Heart left ventricle (tissue), 16 donors: ENCODE data around the gene AAGAB. TPM values are rescaled to one million over a fixed set of nuclear protein-coding genes. Genes with fewer than 3 reads are reported as not detected.
"Not testable (repeated sequence)": the region's sequence is repeated elsewhere in the genome, so short reads cannot be mapped to it uniquely, and the experiment has no call there.

Experiments used
- ATAC-seq, 4 donors: fragments of 200-7000 bp; cut with Tn5 transposase; one replicate each; pipeline ENCODE4 v1.9.1; 2020 to 2022; ENCODE audit warnings: moderate library complexity in 4 of 4, mild to moderate bottlenecking in 3 of 4, moderate number of reproducible peaks in 1 of 4
- DNase-seq, 5 donors: peaks; one replicate each; pipeline ENCODE4 v3.0.0-alpha.2; 2020
- H3K27ac ChIP-seq, 12 donors: fragments of 200-600 bp; sonication (generic) in 4 of 12; one replicate each; pipeline versions ENCODE4 v1.5.0 to v1.8.0; 2016 to 2022; ENCODE audit warnings: mild to moderate bottlenecking in 2 of 12
- H3K27me3 ChIP-seq, 9 donors: fragments of 200-600 bp; sonication (generic) in 2 of 9; one replicate each; pipeline versions ENCODE4 v1.5.1 to v1.8.0; 2016 to 2022; ENCODE audit warnings: mild to moderate bottlenecking in 3 of 9
- H3K36me3 ChIP-seq, 9 donors: fragments of 200-600 bp; sonication (generic) in 2 of 9; one replicate each; pipeline versions ENCODE4 v1.5.0 to v1.8.0; 2018 to 2022; ENCODE audit warnings: mild to moderate bottlenecking in 2 of 9
- H3K4me1 ChIP-seq, 12 donors: fragments of 200-600 bp; sonication (generic) in 4 of 12; one replicate each; pipeline versions ENCODE4 v1.5.0 to v1.8.0; 2016 to 2022; ENCODE audit warnings: mild to moderate bottlenecking in 3 of 12
- H3K4me3 ChIP-seq, 12 donors: fragments of 200-600 bp; sonication (generic) in 4 of 12; one replicate each; pipeline versions ENCODE4 v1.5.0 to v1.8.0; 2017 to 2022; ENCODE audit warnings: mild to moderate bottlenecking in 9 of 12, moderate library complexity in 4 of 12
- H3K9me3 ChIP-seq, 12 donors: fragments of 200-600 bp; sonication (generic) in 4 of 12; one replicate each; pipeline versions ENCODE4 v1.5.0 to v1.8.0; 2016 to 2022; ENCODE audit warnings: mild to moderate bottlenecking in 1 of 12
- POLR2A ChIP-seq, 2 donors: fragments of 450-650 bp; IDR thresholded peaks; one replicate each; pipeline ENCODE4 v1.6.1; 2017; ENCODE audit warnings: antibody characterized with exemption in 2 of 2, mild to moderate bottlenecking in 2 of 2, moderate library complexity in 2 of 2
- WGBS, 4 donors: extraction: QIAGEN DNeasy Blood & Tissue Kit in 2 of 4; methylation state at CpG; one replicate each; pipeline versions ENCODE4 v1.1.5 to v1.1.7; 2013 to 2018; 5-methylcytosine and 5-hydroxymethylcytosine counted together
- intact Hi-C, 10 donors: fragments of 100-400 bp; cut with DNase I; formaldehyde crosslinking; loops; one replicate each; pipeline versions ENCODE4 v1.11.1 to v1.14.2; 2022
- polyA plus RNA-seq, 2 donors: library from polyadenylated mRNA; stranded (reverse); fragments of 200-250 nt; gene quantifications; one replicate each; pipeline ENCODE4 v1.2.3, GENCODE V29; 2013
- total RNA-seq, 9 donors: library from RNA; depleted of rRNA in 2 of 9; stranded (reverse); fragments of >200 nt in 2 of 9; fragmentation: NEBNext Ultra II Directional in 3 of 9; extraction: Animal tissue kit (Norgen Biotek cat#: 25700) in 3 of 9; gene quantifications; one replicate each; pipeline versions ENCODE4 v1.1.0 to v1.2.4, GENCODE V29; 2016 to 2023
- TF ChIP-seq, protein P1 (sequence below), 12 donors: fragments of 200-600 bp; sonication (generic) in 4 of 12; IDR thresholded peaks; one replicate each; pipeline versions ENCODE4 v1.5.0 to v1.8.0; 2018 to 2022; ENCODE audit warnings: antibody characterized with exemption in 12 of 12, mild to moderate bottlenecking in 5 of 12
- donor health status: ischemic (EF 13 %, LVEDD 7.1; RV severe dilation, severe dysfunction).
- donor health status: healthy with polysubstance abuse.
- donor health status: DM: no; HTN: yes; CAD: no.
- donor health status: DM: no; HTN: no; CAD: no.
- donor health status: ischemic (EF 25% LVEDD 6.9; RV normal size, moderate dysfunction).
- donor health status: ischemic (EF 25% LVEDD 5.7; RV mildly dilated, moderate dysfunction).
- donor health status: healthy.
- donor health status: DM: yes; HTN: yes; CAD: no.
- donor health status: ischemic (EF 35%, LVEDD 5.7; RV mildly dilated, moderate dysfunction).
- donor health status: nonischemic (EF 11% LVEDD 7.7; RV severe dilation, severe dysfunction).
- donor health status: DM: yes; HTN: yes; CAD: no.
- donor health status: PGD.
- donor health status: ischemic (EF 29% LVEDD 5.4; RV normal size, mild dysfunction).
- donor health status: nonischemic (EF 23%, LVEDD 6.1; RV moderate dilation, normal function).

Gene AAGAB
- total and polyA plus RNA-seq, 11 donors, result 5.4 to 43.4 (median 28.0) TPM

DNA sequence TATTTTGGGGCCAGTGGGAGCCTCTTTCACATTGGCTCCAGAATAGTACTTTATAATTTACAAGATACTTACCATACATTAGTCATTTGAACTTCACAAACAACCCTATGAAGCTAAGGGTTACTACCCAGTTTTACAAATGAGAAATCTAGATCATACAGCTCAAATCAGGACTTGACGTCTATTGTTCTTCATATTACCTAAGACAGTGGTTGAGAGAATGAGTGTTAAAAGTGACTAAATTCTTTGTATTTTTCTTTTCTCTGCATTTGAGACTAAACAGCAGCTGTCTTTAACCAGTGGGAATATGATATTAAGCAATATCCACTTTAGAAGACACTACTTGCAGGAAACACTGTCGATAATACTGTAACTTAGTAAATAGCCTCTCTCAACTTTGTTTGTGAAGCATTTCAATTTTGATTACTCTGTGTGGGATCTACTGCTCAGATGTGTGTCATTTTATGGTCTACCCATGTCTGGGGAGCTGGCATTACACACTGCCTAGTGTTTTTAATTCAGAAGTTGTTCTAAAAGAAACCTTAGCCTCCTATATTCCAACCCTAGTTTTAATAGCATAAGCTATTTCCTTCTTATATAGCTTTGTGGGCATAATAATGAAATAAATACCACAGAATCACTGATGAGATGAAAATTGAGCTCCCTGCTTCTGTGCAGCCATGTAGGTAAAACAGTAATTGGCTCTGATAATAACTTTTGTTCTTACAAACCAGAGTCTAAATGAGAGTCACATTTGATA lies 46.0 kb upstream of the AAGAB start:
- no peak for TF ChIP-seq POLR2A (IDR thresholded peaks at IDR 0.05)
- TF ChIP-seq, protein P1, sequence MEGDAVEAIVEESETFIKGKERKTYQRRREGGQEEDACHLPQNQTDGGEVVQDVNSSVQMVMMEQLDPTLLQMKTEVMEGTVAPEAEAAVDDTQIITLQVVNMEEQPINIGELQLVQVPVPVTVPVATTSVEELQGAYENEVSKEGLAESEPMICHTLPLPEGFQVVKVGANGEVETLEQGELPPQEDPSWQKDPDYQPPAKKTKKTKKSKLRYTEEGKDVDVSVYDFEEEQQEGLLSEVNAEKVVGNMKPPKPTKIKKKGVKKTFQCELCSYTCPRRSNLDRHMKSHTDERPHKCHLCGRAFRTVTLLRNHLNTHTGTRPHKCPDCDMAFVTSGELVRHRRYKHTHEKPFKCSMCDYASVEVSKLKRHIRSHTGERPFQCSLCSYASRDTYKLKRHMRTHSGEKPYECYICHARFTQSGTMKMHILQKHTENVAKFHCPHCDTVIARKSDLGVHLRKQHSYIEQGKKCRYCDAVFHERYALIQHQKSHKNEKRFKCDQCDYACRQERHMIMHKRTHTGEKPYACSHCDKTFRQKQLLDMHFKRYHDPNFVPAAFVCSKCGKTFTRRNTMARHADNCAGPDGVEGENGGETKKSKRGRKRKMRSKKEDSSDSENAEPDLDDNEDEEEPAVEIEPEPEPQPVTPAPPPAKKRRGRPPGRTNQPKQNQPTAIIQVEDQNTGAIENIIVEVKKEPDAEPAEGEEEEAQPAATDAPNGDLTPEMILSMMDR (IDR thresholded peaks at IDR 0.05), result no peak
- DNase-seq (no peak), ATAC-seq (no peak)
- intact Hi-C loops, result loop anchor here in 2 of 10 donors (5.0 to 10.0 kb wide), 2 partner anchors 236 to 353 kb away; partner anchors contain the start of gene SMAD3 (in 1 of the 2)
- Histone ChIP-seq H3K27me3 (no peaks in the 10 kb centered on the region), H3K4me1 (no peaks in the 10 kb centered on the region), H3K9me3 (no peaks in the 10 kb centered on the region), H3K4me3 (no peak overlapping the region), H3K36me3 (no peaks in the 10 kb centered on the region), H3K27ac (no peak overlapping the region)
- 72 to 92% (median 85%) methylated on average over 2 of the region's 2 CpGs for WGBS, 4 donors

DNA sequence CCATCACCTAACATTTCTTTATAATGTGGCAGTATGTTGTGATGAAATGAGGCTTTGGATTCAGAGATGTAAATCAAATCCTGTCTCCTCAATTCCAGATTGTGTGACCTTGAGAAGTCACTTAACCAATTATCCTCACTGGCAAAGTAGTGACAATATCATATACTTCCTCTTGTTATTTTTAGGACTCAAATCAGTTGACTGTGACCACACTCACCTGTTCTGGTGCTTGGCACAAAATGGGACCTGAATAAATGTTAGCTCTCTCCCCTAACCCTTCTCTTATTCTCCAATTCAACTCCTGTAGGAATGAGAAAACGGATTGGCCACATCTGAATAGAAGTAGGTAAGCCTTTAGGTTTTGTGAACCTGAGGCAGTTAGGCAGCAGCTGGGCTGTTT lies 42.2 kb upstream of the AAGAB start:
- ATAC-seq, result no peak
- intact Hi-C loops, result no loop called here

DNA sequence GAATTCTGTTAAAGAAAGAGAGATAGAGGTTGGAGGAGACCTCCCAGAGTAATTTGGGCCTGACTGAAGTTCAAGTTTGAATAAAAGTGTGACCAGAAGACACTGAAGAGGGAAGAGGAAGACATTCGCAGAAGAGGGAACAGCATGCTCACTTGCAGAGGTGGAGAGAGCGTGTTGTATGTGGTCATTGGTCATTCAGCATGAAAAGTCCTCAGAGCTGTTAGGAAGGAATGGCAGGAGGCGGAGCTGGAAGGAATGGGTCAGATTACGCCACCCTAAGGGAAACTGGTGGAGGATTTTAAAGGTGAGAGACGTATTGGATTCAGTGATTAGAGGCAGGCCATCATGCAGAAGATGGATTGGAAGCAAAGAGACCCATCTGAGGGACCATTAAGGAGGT lies 41.7 kb upstream of the AAGAB start:
- no peak overlapping the region for H3K27ac ChIP-seq
- DNase-seq, result no peak
- no peaks in the 10 kb centered on the region for H3K27me3 ChIP-seq
- no peak for ATAC-seq
- H3K4me3 ChIP-seq, result no peak overlapping the region
- H3K36me3 ChIP-seq, result no peaks in the 10 kb centered on the region
- 92 to 96% (median 93%) methylated on average over 5 of the region's 5 CpGs for WGBS, 4 donors
- TF ChIP-seq, protein P1 (IDR thresholded peaks at IDR 0.05), result no peak
- no peak for TF ChIP-seq POLR2A (IDR thresholded peaks at IDR 0.05)
- no peaks in the 10 kb centered on the region for H3K4me1 ChIP-seq
- intact Hi-C loops, result no loop called here
- H3K9me3 ChIP-seq, result no peaks in the 10 kb centered on the region

More for the DNA sequence above, 42.2 kb upstream of the AAGAB start:
- Histone ChIP-seq H3K4me3 (no peak overlapping the region), H3K4me1 (no peaks in the 10 kb centered on the region), H3K27ac (no peak overlapping the region), H3K9me3 (no peaks in the 10 kb centered on the region), H3K36me3 (no peaks in the 10 kb centered on the region), H3K27me3 (no peaks in the 10 kb centered on the region)
- DNase-seq, result no peak
- 78 to 96% (median 88%) methylated on average over 1 of the region's 1 CpG for WGBS, 4 donors
- TF ChIP-seq, protein P1 (IDR thresholded peaks at IDR 0.05), result no peak
- no peak for TF ChIP-seq POLR2A (IDR thresholded peaks at IDR 0.05)

DNA sequence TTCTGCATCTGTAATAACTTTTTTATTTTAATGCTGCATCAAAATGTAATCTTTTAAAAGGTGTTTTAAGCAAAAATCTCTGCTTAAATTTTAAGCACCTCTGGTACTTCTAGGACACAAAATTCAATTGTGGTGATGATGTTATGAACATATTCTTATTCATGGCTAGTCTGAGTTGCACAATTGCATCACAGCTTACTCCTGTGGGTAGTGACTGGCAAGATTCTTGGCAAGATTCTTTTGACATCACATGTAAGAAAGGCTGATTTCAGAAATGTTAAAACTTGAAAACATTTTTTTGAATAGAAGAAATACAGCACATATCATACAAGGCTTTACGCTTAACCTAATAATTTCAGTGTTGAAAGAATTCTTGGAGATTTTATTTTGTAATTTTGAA lies 35.9 kb upstream of the AAGAB start:
- no peaks in the 10 kb centered on the region for H3K27me3 ChIP-seq
- no peak overlapping the region for H3K27ac ChIP-seq
- DNase-seq, result no peak
- no peak for ATAC-seq
- H3K4me1 ChIP-seq, result no peaks in the 10 kb centered on the region
- H3K9me3 ChIP-seq, result peaks cover 0 to 22% (median 7%) of the 10 kb centered on the region in 12 donors
- TF ChIP-seq, protein P1 (IDR thresholded peaks at IDR 0.05), result no peak
- no peak for TF ChIP-seq POLR2A (IDR thresholded peaks at IDR 0.05)
- H3K4me3 ChIP-seq, result no peak overlapping the region
- intact Hi-C loops, result no loop called here
- no peaks in the 10 kb centered on the region for H3K36me3 ChIP-seq
- 98 to 100% (median 99%) methylated on average over 1 of the region's 1 CpG for WGBS, 4 donors

DNA sequence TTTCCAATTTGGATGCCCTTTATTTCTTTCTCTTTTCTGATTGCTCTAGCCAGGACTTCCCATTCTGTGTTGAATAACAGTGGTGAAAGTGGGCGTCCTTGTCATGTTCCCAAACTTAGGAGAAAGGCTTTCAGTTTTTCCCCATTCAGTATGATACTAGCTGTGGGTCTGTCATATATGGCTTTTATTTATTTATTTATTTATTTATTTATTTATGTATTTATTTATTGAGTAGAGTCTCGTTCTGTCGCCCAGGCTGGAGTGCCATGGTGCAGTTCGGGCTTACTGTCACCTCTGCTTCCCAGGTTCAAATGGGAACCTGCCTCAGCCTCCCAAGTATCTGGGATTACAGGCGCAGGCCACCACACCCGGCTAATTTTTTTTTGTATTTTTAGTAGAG lies 31.9 kb upstream of the AAGAB start:
- DNase-seq, H3K27ac ChIP-seq, H3K4me1 ChIP-seq, ATAC-seq, intact Hi-C loops, H3K27me3 ChIP-seq, H3K36me3 ChIP-seq, H3K4me3 ChIP-seq: not testable (repeated sequence)
- H3K9me3 ChIP-seq, result peaks cover 0 to 29% (median 8%) of the 10 kb centered on the region in 12 donors
- WGBS, 4 donors, result 79 to 95% (median 82%) methylated on average over 6 of the region's 6 CpGs

DNA sequence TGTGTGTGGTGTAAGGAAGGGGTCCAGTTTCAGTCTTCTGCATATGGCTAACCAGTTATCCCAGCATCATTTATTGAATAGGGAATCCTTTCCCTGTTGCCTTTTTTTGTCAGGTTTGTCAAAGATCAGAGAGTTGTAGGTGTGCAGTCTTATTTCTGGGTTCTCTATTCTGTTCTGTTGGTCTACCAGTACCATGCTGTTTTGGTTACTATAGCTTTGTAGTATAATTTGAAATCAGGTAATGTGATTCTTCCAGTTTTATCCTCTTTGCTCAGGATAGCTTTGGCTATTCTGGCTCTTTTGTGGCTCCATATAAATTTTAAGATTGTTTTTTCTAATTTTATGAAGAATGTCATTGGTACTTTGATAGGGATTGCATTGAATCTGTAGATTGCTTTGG lies 31.2 kb upstream of the AAGAB start:
- intact Hi-C loops, H3K27me3 ChIP-seq, H3K36me3 ChIP-seq, H3K4me3 ChIP-seq, H3K27ac ChIP-seq, DNase-seq, H3K4me1 ChIP-seq, ATAC-seq: not testable (repeated sequence)
- peaks cover 0 to 29% (median 8%) of the 10 kb centered on the region in 12 donors for H3K9me3 ChIP-seq
